GM10266 (cell line): ENCODE data around the gene SPSB1.

Experiments
- DNase-seq: peaks from one replicate; pipeline ENCODE4 v3.0.0; 2012; ENCODE audit errors: extremely low spot score
- TF ChIP-seq, protein P1 (sequence below): IDR thresholded peaks from 2 replicates; pipeline ENCODE4 v1.5.1; 2012; ENCODE audit warnings: mild to moderate bottlenecking, low read depth; ENCODE audit not compliant: control insufficient read depth, insufficient read depth; ENCODE audit errors: missing control alignments

The SPSB1 gene

DNA sequence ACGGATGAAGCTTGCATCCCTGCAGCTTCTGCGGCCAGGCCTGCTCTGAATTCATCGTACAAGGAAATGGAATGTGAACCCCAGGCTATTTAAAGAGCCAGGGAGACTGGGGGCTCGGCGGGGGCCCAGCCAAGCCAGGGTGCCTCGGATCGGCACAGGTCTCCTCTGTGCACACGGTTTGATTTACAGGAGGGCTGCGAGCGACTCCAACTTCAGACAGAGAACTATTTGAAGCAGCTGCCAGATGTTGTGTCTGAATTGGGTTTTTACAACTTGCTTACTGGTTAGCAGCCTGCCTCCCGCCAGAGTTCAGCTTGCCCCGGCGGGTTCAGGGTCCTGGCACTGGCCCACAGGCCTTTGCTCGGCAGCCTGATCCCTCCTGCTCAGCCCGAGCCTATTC, 83.2 kb downstream of the SPSB1 start:
- TF ChIP-seq, protein P1, sequence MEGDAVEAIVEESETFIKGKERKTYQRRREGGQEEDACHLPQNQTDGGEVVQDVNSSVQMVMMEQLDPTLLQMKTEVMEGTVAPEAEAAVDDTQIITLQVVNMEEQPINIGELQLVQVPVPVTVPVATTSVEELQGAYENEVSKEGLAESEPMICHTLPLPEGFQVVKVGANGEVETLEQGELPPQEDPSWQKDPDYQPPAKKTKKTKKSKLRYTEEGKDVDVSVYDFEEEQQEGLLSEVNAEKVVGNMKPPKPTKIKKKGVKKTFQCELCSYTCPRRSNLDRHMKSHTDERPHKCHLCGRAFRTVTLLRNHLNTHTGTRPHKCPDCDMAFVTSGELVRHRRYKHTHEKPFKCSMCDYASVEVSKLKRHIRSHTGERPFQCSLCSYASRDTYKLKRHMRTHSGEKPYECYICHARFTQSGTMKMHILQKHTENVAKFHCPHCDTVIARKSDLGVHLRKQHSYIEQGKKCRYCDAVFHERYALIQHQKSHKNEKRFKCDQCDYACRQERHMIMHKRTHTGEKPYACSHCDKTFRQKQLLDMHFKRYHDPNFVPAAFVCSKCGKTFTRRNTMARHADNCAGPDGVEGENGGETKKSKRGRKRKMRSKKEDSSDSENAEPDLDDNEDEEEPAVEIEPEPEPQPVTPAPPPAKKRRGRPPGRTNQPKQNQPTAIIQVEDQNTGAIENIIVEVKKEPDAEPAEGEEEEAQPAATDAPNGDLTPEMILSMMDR: no peak

DNA sequence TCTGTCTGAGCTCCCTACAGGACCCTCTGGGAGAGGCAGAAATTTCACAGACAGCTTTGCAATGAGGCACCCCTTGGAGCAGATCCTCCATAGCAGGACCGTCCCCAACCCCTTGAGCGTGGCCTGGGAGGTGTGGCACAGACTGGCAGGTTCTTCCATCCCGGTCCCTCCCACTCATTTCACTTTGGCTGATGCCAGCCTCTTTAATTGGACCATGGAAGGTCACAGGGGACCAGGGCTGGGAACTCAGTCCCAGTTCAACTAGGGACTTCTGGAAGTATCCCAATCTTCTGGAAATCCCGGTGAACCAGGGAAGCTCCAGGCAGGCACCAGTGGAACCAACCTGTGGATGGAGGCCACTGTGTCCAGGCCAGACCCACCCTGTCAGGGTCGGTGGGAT, 83.7 kb downstream of the SPSB1 start:
- no peak for DNase-seq
- TF ChIP-seq, protein P1: no peak

More for the DNA sequence above, 83.2 kb downstream of the SPSB1 start:
- no peak for DNase-seq

- TF ChIP-seq, protein P1: no peak
- DNase-seq: no peak
Observed at GRCh38 chr1:9376886-9377333, 84.2 kb downstream of the SPSB1 start.

DNA sequence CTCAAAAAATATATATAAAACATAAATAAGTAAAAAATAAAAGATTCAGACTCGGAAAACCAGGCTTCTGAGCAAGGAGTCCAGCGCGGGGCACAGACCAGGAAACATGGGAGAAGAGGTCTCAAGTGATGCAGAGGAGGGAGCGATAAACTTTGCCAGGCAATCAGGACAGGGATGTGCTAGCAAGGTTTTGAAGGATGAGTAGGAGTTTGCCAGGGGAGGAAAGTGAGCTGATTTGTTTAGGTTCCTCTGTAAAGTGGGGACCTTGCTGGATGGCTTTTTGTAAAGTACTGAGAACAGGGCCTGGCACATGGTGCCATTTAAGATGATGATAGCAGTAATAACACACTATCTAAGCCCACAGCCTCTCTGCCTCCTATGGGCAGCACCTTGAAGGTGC, 86.1 kb downstream of the SPSB1 start:
- no peak for DNase-seq
- TF ChIP-seq, protein P1: no peak

DNA sequence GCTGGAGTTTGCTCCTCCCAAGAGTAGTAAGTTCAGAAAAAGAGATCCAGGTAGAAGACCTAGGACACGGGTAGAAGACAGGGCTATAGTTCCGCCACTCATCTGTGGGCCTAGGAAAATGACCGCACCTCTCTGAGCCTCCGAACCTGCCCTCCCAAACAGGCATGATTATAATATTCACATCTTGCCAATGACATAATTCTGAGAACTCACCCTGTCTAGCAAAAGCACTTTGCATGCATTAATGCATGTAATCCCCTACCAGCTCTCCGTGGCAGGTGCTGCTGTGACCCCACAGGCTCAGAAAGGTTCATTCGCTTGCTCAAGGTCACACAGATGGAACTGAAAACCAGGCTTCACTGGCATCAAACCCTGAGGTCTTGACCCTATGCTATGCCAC, 88.0 kb downstream of the SPSB1 start:
- TF ChIP-seq, protein P1: no peak
- no peak for DNase-seq

DNA sequence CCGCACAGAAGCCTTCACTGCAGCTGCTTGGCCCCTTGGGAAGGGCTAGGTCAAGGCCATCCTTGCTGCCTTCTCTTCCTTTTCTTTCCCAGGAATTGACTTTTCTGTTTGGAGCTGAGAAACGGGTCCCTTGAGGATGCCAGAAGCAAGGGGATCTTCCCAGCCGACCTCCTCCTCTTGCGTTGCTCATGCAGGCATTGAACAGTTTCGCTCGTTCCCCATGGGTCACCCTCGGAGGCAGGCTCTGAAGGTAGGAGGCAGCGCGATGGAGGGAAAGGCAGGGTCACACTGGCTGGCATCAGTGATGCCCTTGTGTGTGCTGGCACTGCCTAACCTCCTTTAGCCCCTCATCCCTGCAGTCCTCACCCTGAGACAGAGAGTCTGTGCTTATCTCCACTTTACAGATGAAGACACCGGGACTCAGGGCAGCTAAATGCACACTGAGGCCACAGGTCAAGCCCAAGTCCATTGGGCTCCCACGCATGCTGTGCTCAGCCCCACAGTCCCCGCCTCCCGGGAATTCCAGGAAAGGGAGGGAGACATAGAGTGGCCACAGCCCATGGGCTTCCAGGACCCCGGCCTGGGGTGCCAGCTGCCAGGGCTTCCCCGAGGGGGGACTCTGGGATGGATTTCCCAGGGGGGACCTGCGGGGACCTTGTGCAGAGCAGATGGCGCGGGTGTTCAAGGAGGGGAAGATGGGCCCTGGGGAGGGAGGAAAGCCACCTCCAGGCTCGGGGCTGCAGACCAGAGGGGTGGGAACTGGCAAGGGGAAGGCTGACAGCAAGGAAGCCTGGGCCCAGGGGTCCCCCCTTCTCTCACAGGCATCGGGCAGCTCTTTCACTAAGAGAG, 90.2 kb downstream of the SPSB1 start:
- TF ChIP-seq, protein P1: no peak
- no peak for DNase-seq

GRCh38 chr1:9384128-9384527, 91.4 kb downstream of the SPSB1 start:
- TF ChIP-seq, protein P1: no peak
- no peak for DNase-seq
